K562 (cell line): ENCODE results near the gene CDCP1. TPM values are rescaled to one million over a fixed set of nuclear protein-coding genes. Genes with fewer than 3 reads are reported as not detected.
A peak's percentile ranks its signal among the peaks of the same experiment; 100 is the strongest.

Experiments
- ATAC-seq: fragments of 200-7000 bp; cut with Tn5 transposase; 3 replicates; pipeline ENCODE4 v1.9.1; 2020; ENCODE audit warnings: moderate library complexity
- BruUV-seq: library from RNA; stranded (reverse); fragments of 400-500 nt; replicated peaks from 2 replicates; lab custom pipeline; 2021; lab: Mats Ljungman, UMichigan
- CTCF ChIA-PET: fragments of 300-600 bp; formaldehyde crosslinking; extraction: SDS; loops from one replicate; lab custom pipeline; 2021; ENCODE audit warnings: low intra/inter-chr PET ratio; lab: Yijun Ruan, JAX
- POLR2A ChIA-PET: fragments of 300-600, 350-650 bp; sonication (Branson Sonifier 250); formaldehyde crosslinking; extraction: SDS; loops from one replicate; lab custom pipeline; 2021; ENCODE audit warnings: antibody characterized with exemption, inconsistent platforms; lab: Yijun Ruan, JAX
- DNase-seq, 4 experiments: peaks; one replicate each; pipeline versions ENCODE4 v3.0.0 to v3.0.0-alpha.2; 2011 to 2018; ENCODE audit warnings: low spot score in 3 of 4, mixed read lengths in 3 of 4; ENCODE audit errors: extremely low read depth in 1 of 4
- FAIRE-seq: peaks from 2 replicates; lab custom pipeline; 2011; peaks lifted over from hg19 to GRCh38; lab: Jason Lieb, UNC
- H2AFZ ChIP-seq: 2 replicates; pipeline ENCODE4 v1.6.0; 2011; ENCODE audit warnings: low read depth, low read length, control low read depth, inconsistent platforms
- H3K27ac ChIP-seq: fragments of 200-600 bp; 3 replicates; pipeline ENCODE4 v1.8.0; 2011; ENCODE audit warnings: low read depth, mild to moderate bottlenecking, control low read depth, inconsistent platforms, low read length, moderate library complexity, mixed read lengths; ENCODE audit errors: extremely low read depth
- H3K27me3 ChIP-seq, 2 experiments: fragments of 300-600 bp in 1 of 2; 2 replicates in 1 of 2; 3 replicates in 1 of 2; pipeline versions ENCODE4 v1.6.0 to v1.8.0; 2011; ENCODE audit warnings: inconsistent platforms in 2 of 2, low read length in 2 of 2, mild to moderate bottlenecking in 1 of 2, mixed read lengths in 1 of 2, moderate library complexity in 1 of 2; ENCODE audit not compliant: control insufficient read depth in 2 of 2, insufficient read depth in 2 of 2
- H3K36me3 ChIP-seq: fragments of 300-600 bp; 3 replicates; pipeline ENCODE4 v1.8.0; 2011; ENCODE audit warnings: mild to moderate bottlenecking, low read length, inconsistent platforms; ENCODE audit not compliant: control insufficient read depth, insufficient read depth
- H3K4me1 ChIP-seq, 2 experiments: fragments of 200-600 bp in 1 of 2; replicated peaks in 1 of 2; 2 replicates in 1 of 2; 3 replicates in 1 of 2; pipeline versions ENCODE4 v1.5.1 to v1.8.0; 2011; ENCODE audit warnings: inconsistent platforms in 2 of 2, low read length in 2 of 2, mild to moderate bottlenecking in 1 of 2, mixed read lengths in 1 of 2, moderate library complexity in 1 of 2; ENCODE audit not compliant: control insufficient read depth in 2 of 2, insufficient read depth in 2 of 2
- H3K4me2 ChIP-seq: 2 replicates; pipeline ENCODE4 v1.6.1; 2011; ENCODE audit warnings: low read length, control low read depth, inconsistent platforms, mixed read lengths; ENCODE audit not compliant: insufficient read depth
- H3K4me3 ChIP-seq: fragments of 200-600 bp; sonication (generic), shearing (Covaris generic); 2 replicates; pipeline ENCODE4 v1.5.1; 2016; ENCODE audit warnings: control low read depth, inconsistent platforms
- H3K79me2 ChIP-seq: fragments of 200-600 bp; 3 replicates; pipeline ENCODE4 v1.8.0; 2011; ENCODE audit warnings: low read length, inconsistent platforms; ENCODE audit not compliant: control insufficient read depth, insufficient read depth
- H3K9ac ChIP-seq, 2 experiments: 2 replicates each; pipeline versions ENCODE4 v1.6.0 to v1.6.1; 2011; ENCODE audit warnings: low read depth in 2 of 2, low read length in 2 of 2, control low read depth in 1 of 2, inconsistent platforms in 1 of 2, mild to moderate bottlenecking in 1 of 2, mixed read lengths in 1 of 2; ENCODE audit not compliant: insufficient read depth in 1 of 2
- H3K9me1 ChIP-seq: one replicate; pipeline ENCODE4 v1.6.0; 2011; ENCODE audit warnings: inconsistent platforms, mild to moderate bottlenecking, low read length, moderate library complexity; ENCODE audit not compliant: control insufficient read depth, insufficient read depth
- H3K9me3 ChIP-seq: replicated peaks from 2 replicates; pipeline ENCODE4 v1.5.1; 2011; ENCODE audit warnings: low read depth, low read length, inconsistent platforms; ENCODE audit not compliant: control insufficient read depth, insufficient read depth
- H4K20me1 ChIP-seq: replicated peaks from 2 replicates; pipeline ENCODE4 v1.6.1; 2011; ENCODE audit warnings: low read length, inconsistent platforms, mixed read lengths; ENCODE audit not compliant: control insufficient read depth, insufficient read depth
- BRD4 ChIP-seq: fragments of 200-600 bp; sonication (generic); IDR thresholded peaks from 2 replicates; pipeline ENCODE4 v1.6.1; 2017; ENCODE audit warnings: inconsistent platforms
- JUND ChIP-seq, 2 experiments: IDR thresholded peaks; 2 replicates in 1 of 2; 3 replicates in 1 of 2; pipeline ENCODE4 v1.6.1; 2011; ENCODE audit warnings: borderline replicate concordance in 2 of 2, low read depth in 2 of 2, low read length in 2 of 2, improper control_type of control experiment in 1 of 2, missing biosample characterization in 1 of 2, missing genetic modification characterization in 1 of 2, missing genetic modification reagents in 1 of 2
- RBM22 ChIP-seq: fragments of 200-400 bp; formaldehyde crosslinking; IDR thresholded peaks from 2 replicates; pipeline ENCODE4 v1.6.1; 2018; ENCODE audit warnings: low read length, low read depth; ENCODE audit not compliant: poor library complexity, severe bottlenecking
- SAP30 ChIP-seq: fragments of 200-600 bp; sonication (generic); IDR thresholded peaks from 2 replicates; pipeline ENCODE4 v1.6.1; 2012; ENCODE audit warnings: borderline replicate concordance, low read depth, mild to moderate bottlenecking, moderate library complexity, low read length, control low read depth, inconsistent platforms; ENCODE audit not compliant: insufficient read depth, poor library complexity, severe bottlenecking
- TARDBP ChIP-seq: fragments of 450-650 bp; IDR thresholded peaks from 2 replicates; pipeline ENCODE4 v1.6.1; 2016
- ZNF316 ChIP-seq: fragments of 450-650 bp; IDR thresholded peaks from 2 replicates; pipeline ENCODE4 v1.6.1; 2016
- ZNF431 ChIP-seq: sonication (generic); formaldehyde crosslinking; IDR thresholded peaks from 2 replicates; pipeline ENCODE4 v1.8.0; 2022; ENCODE audit warnings: mild to moderate bottlenecking, missing genetic modification reagents
- WGBS: fragments of 100-300 bp; shearing (Covaris generic); methylation state at CpG from one replicate; pipeline ENCODE4 v1.1.6; 2016; ENCODE audit warnings: low coverage, mixed read lengths; ENCODE audit not compliant: insufficient coverage; ENCODE audit errors: missing lambda C conversion rate; 5-methylcytosine and 5-hydroxymethylcytosine counted together
- in situ Hi-C: fragments of 300-500 bp; cut with MboI; formaldehyde crosslinking; loops from 4 replicates; pipeline ENCODE4 v1.15.0; 2018; ENCODE audit warnings: inconsistent platforms, mixed read lengths
- intact Hi-C: fragments of 100-400 bp; cut with micrococcal nuclease; formaldehyde crosslinking; loops from 2 replicates; pipeline ENCODE4 v1.14.2; 2022
- polyA plus RNA-seq, 8 experiments: library from polyadenylated mRNA; depleted of rRNA in 4 of 8; stranded (reverse) in 5 of 8; unstranded in 3 of 8; fragments of >200 nt; fragmentation: Nextera tagmentation in 2 of 8; fragmentation: Illumina TruSeq in 1 of 8; extraction: Ambion mirVana in 2 of 8; extraction: Trizol in 1 of 8; gene quantifications; 2 replicates each; pipeline versions ENCODE4 v1.2.1 to v1.2.3, GENCODE V29; 2011 to 2014; ENCODE audit warnings: inconsistent platforms in 1 of 8, missing spikeins in 1 of 8
- total RNA-seq, 7 experiments: library from RNA; depleted of rRNA in 6 of 7; stranded (reverse); fragments of >200 nt in 6 of 7; fragmentation: Illumina TruSeq in 2 of 7; extraction: Trizol in 2 of 7; gene quantifications; 2 replicates each; pipeline versions ENCODE4 v1.2.1 to v1.2.3, GENCODE V29; 2011 to 2021; ENCODE audit warnings: low replicate concordance in 1 of 7
- TF ChIP-seq, protein P1 (sequence below), 2 experiments: fragments of 450-650 bp in 1 of 2; sonication (generic) in 1 of 2; formaldehyde crosslinking in 1 of 2; IDR thresholded peaks in 1 of 2; conservative IDR thresholded peaks in 1 of 2; 2 replicates each; pipeline versions ENCODE4 v1.6.1 to v1.8.1; 2016 to 2023; ENCODE audit warnings: mild to moderate bottlenecking in 2 of 2, moderate library complexity in 2 of 2, inconsistent platforms in 1 of 2, missing genetic modification reagents in 1 of 2
- TF ChIP-seq, protein P2 (sequence below), 2 experiments: fragments of 450-650 bp; IDR thresholded peaks; 2 replicates each; pipeline ENCODE4 v1.6.1; 2016; ENCODE audit warnings: mild to moderate bottlenecking in 2 of 2, borderline replicate concordance in 1 of 2, low read depth in 1 of 2, moderate library complexity in 1 of 2

Gene CDCP1
- total and polyA plus RNA-seq, 9 of the 15 experiments (the other 6 are each of a cell fraction or from before 2014, with no cell fraction given): 3.9 to 16.4 (median 5.2) TPM

DNA sequence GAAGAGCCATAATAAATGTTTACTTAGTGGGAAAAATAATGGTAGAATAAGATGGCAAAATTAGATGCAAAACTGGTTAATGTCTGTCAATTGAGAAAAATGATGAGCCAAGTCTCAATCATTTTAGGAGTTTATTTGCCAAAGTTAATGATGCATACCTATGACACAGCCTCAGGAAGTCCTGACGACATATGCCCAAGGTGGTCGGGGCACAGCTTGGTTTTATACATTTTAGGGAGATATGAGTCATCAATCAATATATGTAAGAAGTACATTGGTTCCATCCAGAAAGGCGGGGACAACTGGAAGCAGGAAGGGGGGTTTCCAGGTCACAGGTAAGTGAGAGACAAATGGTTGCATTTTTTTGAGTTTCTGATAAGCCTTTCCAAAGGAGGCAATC is 88.6 kb downstream of the CDCP1 start:
- Histone ChIP-seq H3K9me3 (no peaks in the 10 kb centered on the region), H4K20me1 (no peaks in the 10 kb centered on the region), H2AFZ (no peak overlapping the region), H3K79me2 (no peaks in the 10 kb centered on the region), H3K4me1 (peaks cover 25 to 82% of the 10 kb centered on the region in 2 experiments), H3K27ac (no peak overlapping the region), H3K9ac (no peak overlapping the region), H3K4me2 (no peak overlapping the region), H3K4me3 (no peak overlapping the region), H3K9me1 (no peaks in the 10 kb centered on the region), H3K27me3 (no peaks in the 10 kb centered on the region), H3K36me3 (no peaks in the 10 kb centered on the region)
- FAIRE-seq (no peak), DNase-seq (no peak), ATAC-seq (no peak)
- BruUV-seq: no TSS peak
- 67% methylated on average over 3 of the region's 3 CpGs for WGBS
- CTCF ChIA-PET: no interaction called here
- TF ChIP-seq RBM22: no peak
- no peak for TF ChIP-seq ZNF316
- no peak for TF ChIP-seq SAP30
- peak; percentile 23; the same call in 1 of the 2 replicates for TF ChIP-seq BRD4
- no peak for TF ChIP-seq TARDBP
- peak; percentile 47; the same call in 1 of the 2 replicates for TF ChIP-seq JUND (IDR thresholded peaks at IDR 0.05; ENCODE audit: borderline replicate concordance, low read depth, low read length)
- peak; percentile 8; the same call in 1 of the 3 replicates for TF ChIP-seq JUND (tag; IDR thresholded peaks at IDR 0.05; ENCODE audit: borderline replicate concordance, low read depth, low read length)
- TF ChIP-seq, protein P1, sequence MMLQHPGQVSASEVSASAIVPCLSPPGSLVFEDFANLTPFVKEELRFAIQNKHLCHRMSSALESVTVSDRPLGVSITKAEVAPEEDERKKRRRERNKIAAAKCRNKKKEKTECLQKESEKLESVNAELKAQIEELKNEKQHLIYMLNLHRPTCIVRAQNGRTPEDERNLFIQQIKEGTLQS (IDR thresholded peaks at IDR 0.05): peak; percentile 74
- TF ChIP-seq, protein P1 (CRISPR knock-in tag; conservative IDR thresholded peaks at IDR 0.05): no peak
- no peak for TF ChIP-seq ZNF431 (CRISPR knock-in tag)
- TF ChIP-seq, protein P2, sequence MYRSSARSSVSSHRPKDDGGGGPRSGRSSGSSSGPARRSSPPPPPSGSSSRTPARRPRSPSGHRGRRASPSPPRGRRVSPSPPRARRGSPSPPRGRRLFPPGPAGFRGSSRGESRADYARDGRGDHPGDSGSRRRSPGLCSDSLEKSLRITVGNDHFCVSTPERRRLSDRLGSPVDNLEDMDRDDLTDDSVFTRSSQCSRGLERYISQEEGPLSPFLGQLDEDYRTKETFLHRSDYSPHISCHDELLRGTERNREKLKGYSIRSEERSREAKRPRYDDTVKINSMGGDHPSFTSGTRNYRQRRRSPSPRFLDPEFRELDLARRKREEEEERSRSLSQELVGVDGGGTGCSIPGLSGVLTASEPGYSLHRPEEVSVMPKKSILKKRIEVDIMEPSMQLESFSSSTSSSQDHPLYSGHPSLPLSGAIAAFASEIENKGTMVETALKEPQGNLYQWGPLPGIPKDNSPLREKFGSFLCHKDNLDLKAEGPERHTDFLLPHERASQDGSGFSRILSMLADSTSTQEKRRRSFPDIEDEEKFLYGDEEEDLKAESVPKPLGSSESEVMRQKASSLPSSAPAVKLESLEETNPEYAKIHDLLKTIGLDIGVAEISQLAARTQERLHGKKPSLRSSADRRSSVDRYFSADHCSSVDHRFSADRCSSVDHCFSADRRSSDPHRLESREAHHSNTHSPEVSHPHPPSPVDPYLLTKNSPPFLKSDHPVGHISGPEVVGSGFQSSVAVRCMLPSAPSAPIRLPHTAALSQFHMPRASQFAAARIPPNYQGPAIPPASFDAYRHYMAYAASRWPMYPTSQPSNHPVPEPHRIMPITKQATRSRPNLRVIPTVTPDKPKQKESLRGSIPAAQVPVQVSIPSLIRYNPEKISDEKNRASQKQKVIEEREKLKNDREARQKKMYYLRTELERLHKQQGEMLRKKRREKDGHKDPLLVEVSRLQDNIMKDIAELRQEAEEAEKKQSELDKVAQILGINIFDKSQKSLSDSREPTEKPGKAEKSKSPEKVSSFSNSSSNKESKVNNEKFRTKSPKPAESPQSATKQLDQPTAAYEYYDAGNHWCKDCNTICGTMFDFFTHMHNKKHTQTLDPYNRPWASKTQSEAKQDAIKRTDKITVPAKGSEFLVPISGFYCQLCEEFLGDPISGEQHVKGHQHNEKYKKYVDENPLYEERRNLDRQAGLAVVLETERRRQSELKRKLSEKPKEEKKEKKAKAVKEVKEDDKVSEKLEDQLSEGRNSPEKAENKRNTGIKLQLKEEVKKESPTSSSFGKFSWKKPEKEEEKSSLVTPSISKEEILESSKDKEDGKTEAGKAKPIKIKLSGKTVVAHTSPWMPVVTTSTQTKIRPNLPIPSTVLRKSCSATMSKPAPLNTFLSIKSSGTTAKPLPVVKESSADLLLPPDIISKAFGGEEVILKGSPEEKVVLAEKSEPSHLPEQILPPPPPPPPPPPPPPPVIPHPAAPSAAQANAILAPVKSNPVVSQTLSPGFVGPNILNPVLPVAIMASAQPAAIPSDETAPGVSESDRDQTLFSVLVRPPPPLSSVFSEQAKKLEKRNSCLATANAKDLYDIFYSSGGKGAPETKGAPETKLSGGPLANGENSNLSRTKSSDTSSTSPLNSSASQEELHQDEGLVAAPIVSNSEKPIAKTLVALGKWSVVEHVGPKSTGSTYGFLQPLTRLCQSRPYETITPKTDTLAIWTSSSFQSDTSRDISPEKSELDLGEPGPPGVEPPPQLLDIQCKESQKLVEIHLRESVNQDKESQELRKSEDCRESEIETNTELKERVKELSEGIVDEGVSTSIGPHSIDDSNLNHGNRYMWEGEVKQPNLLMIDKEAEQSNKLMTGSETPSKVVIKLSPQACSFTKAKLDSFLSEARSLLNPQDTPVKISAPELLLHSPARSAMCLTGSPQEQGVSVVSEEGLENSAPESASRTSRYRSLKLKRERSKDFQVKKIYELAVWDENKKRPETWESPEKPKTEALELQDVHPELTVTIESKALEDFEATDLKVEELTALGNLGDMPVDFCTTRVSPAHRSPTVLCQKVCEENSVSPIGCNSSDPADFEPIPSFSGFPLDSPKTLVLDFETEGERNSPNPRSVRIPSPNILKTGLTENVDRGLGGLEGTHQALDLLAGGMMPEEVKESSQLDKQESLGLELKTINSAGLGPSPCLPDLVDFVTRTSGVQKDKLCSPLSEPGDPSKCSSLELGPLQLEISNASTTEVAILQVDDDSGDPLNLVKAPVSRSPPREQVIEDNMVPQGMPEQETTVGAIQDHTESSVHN (IDR thresholded peaks at IDR 0.05; ENCODE audit: borderline replicate concordance in 1 of 2, low read depth in 1 of 2): no peak
- POLR2A ChIA-PET: interaction anchor here (1.1 to 1.3 kb wide), 3 partner anchors 15 to 119 kb away, joined by 3 to 4 read pairs (median 4); no protein-coding TSS in a partner anchor
- in situ Hi-C loops: no loop called here
- intact Hi-C loops: no loop called here
